Kidney (tissue), 14 donors: ENCODE measurements around the gene C1QB. TPM values are rescaled to one million over a fixed set of nuclear protein-coding genes. Genes with fewer than 3 reads are reported as not detected.
A peak's percentile ranks its signal among the peaks of the same experiment; 100 is the strongest.

Experiments used
- DNase-seq, 5 donors: peaks; one replicate each; pipeline ENCODE4 v3.0.0-alpha.2; 2013 to 2020
- FAIRE-seq: peaks from 2 replicates; lab custom pipeline; 2012; peaks lifted over from hg19 to GRCh38; lab: Jason Lieb, UNC
- H3K27ac ChIP-seq, 2 donors: one replicate each; pipeline ENCODE4 v1.7.0; 2013; ENCODE audit warnings: low read depth in 2 of 2, low read length in 2 of 2, inconsistent platforms in 1 of 2
- H3K27me3 ChIP-seq: one replicate; pipeline ENCODE4 v1.7.1; 2013; ENCODE audit warnings: low read length, inconsistent platforms; ENCODE audit not compliant: control insufficient read depth, insufficient read depth
- H3K36me3 ChIP-seq, 3 donors: one replicate each; pipeline versions ENCODE4 v1.7.0 to v1.7.1; 2013; ENCODE audit warnings: low read length in 3 of 3, control low read depth in 1 of 3, inconsistent platforms in 1 of 3; ENCODE audit not compliant: insufficient read depth in 3 of 3, control insufficient read depth in 2 of 3
- H3K4me1 ChIP-seq, 3 donors: one replicate each; pipeline versions ENCODE4 v1.7.0 to v1.7.1; 2013; ENCODE audit warnings: low read length in 3 of 3, inconsistent platforms in 1 of 3, low read depth in 1 of 3; ENCODE audit not compliant: control insufficient read depth in 2 of 3, insufficient read depth in 2 of 3
- H3K4me3 ChIP-seq, 3 donors: one replicate each; pipeline versions ENCODE4 v1.7.0 to v1.8.1; 2013; ENCODE audit warnings: low read length in 3 of 3, control low read depth in 1 of 3, inconsistent platforms in 1 of 3
- H3K9ac ChIP-seq, 3 donors: one replicate each; pipeline versions ENCODE4 v1.7.0 to v1.7.1; 2013; ENCODE audit warnings: low read length in 3 of 3, control low read depth in 1 of 3, inconsistent platforms in 1 of 3
- H3K9me3 ChIP-seq, 3 donors: one replicate each; pipeline versions ENCODE4 v1.7.0 to v1.7.1; 2013; ENCODE audit warnings: low read length in 3 of 3, control low read depth in 1 of 3, inconsistent platforms in 1 of 3; ENCODE audit not compliant: control insufficient read depth in 2 of 3, insufficient read depth in 1 of 3
- CTCF ChIP-seq: IDR thresholded peaks from 3 replicates; pipeline ENCODE4 v1.5.1; 2012; ENCODE audit warnings: mild to moderate bottlenecking, moderate library complexity, borderline replicate concordance; ENCODE audit not compliant: insufficient read depth; ENCODE audit errors: extremely low read depth
- intact Hi-C: fragments of 100-400 bp; cut with DNase I; formaldehyde crosslinking; loops from one replicate; pipeline ENCODE4 v1.11.1; 2022
- polyA plus RNA-seq: library from polyadenylated mRNA; stranded (reverse); fragments of 350-450 nt; fragmentation: Illumina TruSeq; extraction: RNeasy Lipid Tissue Mini Kit (QIAGEN cat#74804); gene quantifications from one replicate; pipeline ENCODE4 v1.2.3, GENCODE V29; 2014; ENCODE audit warnings: low read depth, low replicate concordance; ENCODE audit not compliant: insufficient read depth
- total RNA-seq: library from RNA; stranded (reverse); fragmentation: NEBNext Ultra II Directional; extraction: Animal tissue kit (Norgen Biotek cat#: 25700); gene quantifications from one replicate; pipeline ENCODE4 v1.2.1, GENCODE V29; 2021
- donor health status: control.
- donor health status: control.
- donor health status: control.
- donor health status: control.
- donor health status: control.
- donor health status: DM: yes; HTN: yes; CAD: no.
- donor health status: Normal renal cell carcinoma (clear cell type).

C1QB gene
- total and polyA plus RNA-seq, 2 donors from 2014 or later: 95.1 to 296 TPM

- peak; percentile 35 for FAIRE-seq
- no peaks in the 10 kb centered on the region for H3K36me3 ChIP-seq
Observed at GRCh38 chr1:22641906-22642636, 11.0 kb upstream of the C1QB start.

GRCh38 chr1:22643381-22643780, 9.7 kb upstream of the C1QB start, which contains the start of gene C1QC:
C1QC (plus strand) TSS chr1:22643633; CDS start chr1:22644024, 391 bp downstream.
- intact Hi-C loops: loop anchor here (5.0 kb wide), 1 partner anchor 221 kb away; no protein-coding TSS in a partner anchor
- TF ChIP-seq CTCF: no peak
- H3K4me1 ChIP-seq: peaks cover 0 to 3% (median 0%) of the 10 kb centered on the region in 3 donors
- no peak within 1 kb of the TSS for H3K4me3 ChIP-seq
- DNase-seq (no peak), FAIRE-seq (no peak)
- H3K27ac ChIP-seq: no peak within 1 kb of the TSS
- no peak within 1 kb of the TSS for H3K9ac ChIP-seq
- H3K36me3 ChIP-seq: no peaks in the 10 kb centered on the region
- H3K27me3 ChIP-seq: no peaks in the 10 kb centered on the region
- H3K9me3 ChIP-seq: no peaks in the 10 kb centered on the region

More at GRCh38 chr1:22641906-22642636, 11.0 kb upstream of the C1QB start:
- no peak overlapping the region for H3K9ac ChIP-seq
- no peaks in the 10 kb centered on the region for H3K9me3 ChIP-seq
- no peaks in the 10 kb centered on the region for H3K27me3 ChIP-seq
- H3K4me3 ChIP-seq: no peak overlapping the region
- intact Hi-C loops: loop anchor here (5.0 kb wide), 1 partner anchor 220 kb away; no protein-coding TSS in a partner anchor
- no peak overlapping the region for H3K27ac ChIP-seq
- peak; percentile 93 for TF ChIP-seq CTCF
- DNase-seq: peak; percentile 65 to 92 (median 78)
- H3K4me1 ChIP-seq: peaks cover 0 to 3% (median 0%) of the 10 kb centered on the region in 3 donors

- H3K9me3 ChIP-seq: no peaks in the 10 kb centered on the region
- DNase-seq (no peak), FAIRE-seq (no peak)
- H3K36me3 ChIP-seq: no peaks in the 10 kb centered on the region
- peaks cover 0 to 3% (median 0%) of the 10 kb centered on the region in 3 donors for H3K4me1 ChIP-seq
- intact Hi-C loops: loop anchor here (5.0 kb wide), 1 partner anchor 222 kb away; no protein-coding TSS in a partner anchor
- H3K9ac ChIP-seq: no peak overlapping the region
- no peak for TF ChIP-seq CTCF
- no peak overlapping the region for H3K27ac ChIP-seq
- no peak overlapping the region for H3K4me3 ChIP-seq
- H3K27me3 ChIP-seq: no peaks in the 10 kb centered on the region
Observed at GRCh38 chr1:22643928-22644327, 9.1 kb upstream of the C1QB start.
